LNCaP clone FGC (cell line): ENCODE results near the gene LRRN1.
A peak's percentile ranks its signal among the peaks of the same experiment; 100 is the strongest.

Experiments used
- DNase-seq: peaks from one replicate; pipeline ENCODE4 v3.0.0-alpha.2; 2011; ENCODE audit warnings: low read depth
- H3K4me3 ChIP-seq: 2 replicates; pipeline ENCODE4 v1.5.1; 2011; ENCODE audit warnings: mild to moderate bottlenecking, low read depth, low read length, control low read depth
- CTCF ChIP-seq: IDR thresholded peaks from 2 replicates; pipeline ENCODE4 v1.5.1; 2012; ENCODE audit warnings: mild to moderate bottlenecking; ENCODE audit not compliant: control insufficient read depth, insufficient read depth; ENCODE audit errors: extremely low read depth

Gene LRRN1

GRCh38 chr3:3799173-3800079 is at the start of gene LRRN1:
Gene LRRN1, plus strand, starts transcription at chr3:3799431. Its CDS starts 45,211 bp downstream, at chr3:3844642.
- peak; percentile 30; the same call in 1 of the 2 replicates for TF ChIP-seq CTCF
- peak within 1 kb of the TSS; percentile 76 for H3K4me3 ChIP-seq
- peak; percentile 2 for DNase-seq

DNA sequence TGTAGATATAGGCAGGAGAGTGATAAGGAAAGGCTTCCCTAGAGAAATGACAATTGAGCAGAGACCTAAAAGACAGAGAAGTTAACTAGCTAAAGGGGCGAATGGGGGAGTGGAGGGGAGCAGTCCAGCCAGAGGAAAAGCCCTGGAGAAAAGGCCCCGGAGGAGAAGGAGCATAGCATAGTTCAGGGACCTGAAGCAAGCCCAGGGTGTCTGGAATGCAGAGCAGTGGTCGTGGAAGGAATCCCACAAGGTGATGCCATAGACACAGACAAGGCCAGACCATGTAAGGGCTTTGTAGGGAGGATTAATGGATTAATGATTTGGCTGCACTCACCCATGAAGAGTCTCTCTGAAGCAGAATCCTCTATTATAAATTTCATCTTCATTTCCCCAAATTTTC is 45.8 kb upstream of the LRRN1 start:
- no peak for TF ChIP-seq CTCF
- H3K4me3 ChIP-seq: no peak overlapping the region
- no peak for DNase-seq

DNA sequence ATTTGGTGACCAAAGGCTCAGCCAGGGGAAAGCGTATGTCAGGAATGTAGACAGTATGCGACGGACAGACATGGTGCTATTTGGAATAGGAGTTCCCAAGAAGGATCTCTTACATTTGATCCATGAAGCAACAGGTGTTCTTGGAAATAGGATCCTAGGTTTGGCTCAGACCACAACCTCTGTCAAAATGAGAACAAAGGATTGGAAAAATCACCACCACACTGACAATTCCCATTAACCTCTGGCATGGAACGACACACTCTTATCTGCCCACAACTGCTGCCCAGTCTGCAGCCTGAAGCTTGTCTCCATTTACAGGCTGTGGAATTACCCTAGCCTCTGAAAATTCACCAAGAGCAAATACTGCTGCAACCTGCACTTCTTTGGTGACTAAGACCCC is 33.6 kb upstream of the LRRN1 start:
- DNase-seq: no peak
- H3K4me3 ChIP-seq: no peak overlapping the region
- TF ChIP-seq CTCF: no peak

DNA sequence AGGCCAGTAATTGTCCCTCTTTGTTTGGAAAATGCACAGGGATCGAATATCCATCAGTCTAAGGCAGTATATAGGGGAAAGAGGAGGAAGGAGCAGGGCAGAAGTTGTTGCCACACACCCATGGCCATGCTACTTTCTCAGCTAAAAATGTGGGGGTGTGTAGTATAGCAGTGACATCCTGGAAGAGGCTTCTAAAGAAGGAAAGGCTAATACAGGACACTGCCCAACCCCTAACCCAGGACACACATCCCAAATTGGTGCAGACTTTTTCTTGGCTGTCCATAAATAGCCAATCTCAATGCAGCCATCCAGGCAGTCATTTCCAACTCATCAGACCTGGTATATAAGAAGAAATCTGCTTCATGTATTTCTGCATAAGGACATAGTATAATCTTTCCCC is 33.1 kb upstream of the LRRN1 start:
- no peak for DNase-seq
- TF ChIP-seq CTCF: no peak
- no peak overlapping the region for H3K4me3 ChIP-seq

DNA sequence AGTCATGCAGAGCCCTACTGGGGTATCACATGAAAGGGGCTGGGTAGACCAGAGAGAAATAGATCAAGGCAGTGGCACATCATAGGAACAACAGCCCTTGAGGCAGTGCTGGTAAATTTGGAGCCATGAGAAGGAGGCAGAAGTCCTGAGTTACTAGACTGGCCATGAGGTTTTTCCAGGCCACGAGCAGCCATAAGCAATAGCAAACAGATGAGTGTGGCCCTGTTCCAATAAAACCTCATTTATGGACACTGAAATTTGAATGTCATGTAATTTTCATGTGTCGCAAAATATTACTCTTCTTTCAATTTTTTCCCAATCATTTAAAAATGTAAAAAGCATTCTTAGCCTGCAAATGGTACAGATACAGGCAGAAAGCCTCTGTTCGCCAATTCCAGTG is 28.1 kb upstream of the LRRN1 start:
- H3K4me3 ChIP-seq: no peak overlapping the region
- no peak for DNase-seq
- TF ChIP-seq CTCF: no peak

GRCh38 chr3:3771567-3771966 is 27.7 kb upstream of the LRRN1 start:
- DNase-seq: no peak
- TF ChIP-seq CTCF: no peak
- no peak overlapping the region for H3K4me3 ChIP-seq
